Stimulated activated CD4-positive, alpha-beta T cell treated with anti-CD3 and anti-CD28 coated beads, TNF-alpha, amount 100 ng/mL, for 24 hours (primary cell): Measurements from ENCODE around the gene VSTM2A.
"Not testable (repeated sequence)": the region's sequence is repeated elsewhere in the genome, so short reads cannot be mapped to it uniquely, and the experiment has no call there.

Source experiments
- DNase-seq, 3 experiments: peaks; one replicate each; pipeline ENCODE4 v3.0.0-alpha.2; 2020; ENCODE audit warnings: low read depth in 3 of 3

The VSTM2A gene, protein sequence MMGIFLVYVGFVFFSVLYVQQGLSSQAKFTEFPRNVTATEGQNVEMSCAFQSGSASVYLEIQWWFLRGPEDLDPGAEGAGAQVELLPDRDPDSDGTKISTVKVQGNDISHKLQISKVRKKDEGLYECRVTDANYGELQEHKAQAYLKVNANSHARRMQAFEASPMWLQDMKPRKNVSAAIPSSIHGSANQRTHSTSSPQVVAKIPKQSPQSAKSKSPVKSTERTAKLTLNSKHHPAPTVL

DNA sequence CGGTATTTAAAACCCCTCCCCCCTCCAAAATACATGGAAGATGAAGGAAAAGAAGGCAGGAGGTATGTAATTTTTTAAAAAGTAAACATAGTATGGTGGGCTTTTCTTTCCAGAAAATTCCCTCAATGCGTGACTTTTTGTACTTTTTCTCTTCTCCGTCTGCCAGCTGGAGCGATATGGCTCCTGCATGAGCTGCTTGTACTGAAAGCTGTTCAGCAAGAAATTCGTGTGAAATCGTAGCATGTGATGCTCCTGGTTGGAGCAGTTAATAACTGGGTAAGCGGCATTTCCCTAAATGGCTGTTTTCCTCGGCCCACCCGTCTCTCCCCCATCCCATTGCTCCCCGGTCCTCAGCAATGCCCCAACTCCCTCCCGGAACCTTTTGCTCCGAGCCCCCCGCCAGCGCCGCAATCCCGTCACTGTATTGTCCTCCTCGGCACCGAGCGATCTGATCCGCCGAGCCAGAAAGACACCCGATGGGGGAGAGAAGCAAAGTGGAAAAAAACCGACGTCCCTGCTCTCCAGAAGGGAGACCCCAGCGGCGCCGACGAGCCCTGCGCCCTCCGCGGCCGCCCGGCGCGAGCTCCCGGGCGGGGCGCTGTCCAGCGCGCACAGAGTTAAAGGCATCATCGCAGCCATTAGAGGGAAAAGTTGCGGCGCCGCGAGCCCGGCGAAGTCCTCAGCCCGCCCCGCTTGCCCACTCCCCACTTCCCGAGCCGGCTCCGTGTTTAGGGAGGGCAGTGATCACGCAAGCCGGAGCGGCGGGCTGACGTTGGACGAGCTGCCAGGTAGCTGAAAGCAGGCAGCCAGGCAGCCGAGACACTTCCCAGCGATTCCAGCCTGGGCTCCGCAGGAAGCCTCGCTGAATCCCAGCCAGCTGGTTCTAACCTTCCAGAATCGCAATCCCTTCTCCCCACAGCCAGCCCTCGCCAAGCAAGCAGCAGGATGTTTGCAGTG, at the start of gene VSTM2A:
Gene VSTM2A, plus strand, starts transcription at position 707 of the 957 bp plus-strand sequence. CDS start 356 bp downstream, outside the sequence.
- no peak for DNase-seq

DNA sequence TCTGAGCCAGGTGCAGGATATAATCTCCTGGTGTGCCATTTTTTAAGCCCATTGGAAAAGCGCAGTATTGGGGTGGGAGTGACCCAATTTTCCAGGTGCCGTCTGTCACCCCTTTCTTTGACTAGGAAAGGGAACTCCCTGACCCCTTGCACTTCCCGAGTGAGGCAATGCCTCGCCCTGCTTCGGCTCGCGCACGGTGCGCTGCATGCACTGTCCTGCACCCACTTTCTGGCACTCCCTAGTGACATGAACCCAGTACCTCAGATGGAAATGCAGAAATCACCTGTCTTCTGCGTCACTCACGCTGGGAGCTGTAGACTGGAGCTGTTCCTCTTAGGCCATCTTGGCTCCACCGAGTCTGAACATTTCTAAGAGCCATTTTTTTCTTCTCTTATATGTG, 37.6 kb upstream of the VSTM2A start:
- not testable (repeated sequence) for DNase-seq

DNA sequence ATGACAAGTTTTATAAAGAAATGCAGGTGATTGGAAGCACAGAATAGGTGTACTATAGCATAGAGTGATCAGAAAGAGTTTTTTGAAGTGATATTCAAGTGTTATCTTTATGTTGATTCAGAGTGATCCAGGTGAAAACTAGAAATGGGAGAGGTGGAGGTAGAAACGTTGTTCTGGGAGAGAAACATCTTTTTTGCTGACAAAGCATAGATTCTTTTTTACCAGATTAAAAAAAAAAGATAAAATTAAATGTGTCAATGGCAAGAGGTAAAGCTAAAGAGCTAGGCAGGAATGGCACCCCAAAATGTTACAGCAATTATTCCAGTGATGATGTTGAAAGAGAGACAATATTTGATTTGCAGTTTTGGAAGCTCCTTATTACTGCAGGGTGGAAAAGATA, 12.6 kb upstream of the VSTM2A start:
- no peak for DNase-seq

DNA sequence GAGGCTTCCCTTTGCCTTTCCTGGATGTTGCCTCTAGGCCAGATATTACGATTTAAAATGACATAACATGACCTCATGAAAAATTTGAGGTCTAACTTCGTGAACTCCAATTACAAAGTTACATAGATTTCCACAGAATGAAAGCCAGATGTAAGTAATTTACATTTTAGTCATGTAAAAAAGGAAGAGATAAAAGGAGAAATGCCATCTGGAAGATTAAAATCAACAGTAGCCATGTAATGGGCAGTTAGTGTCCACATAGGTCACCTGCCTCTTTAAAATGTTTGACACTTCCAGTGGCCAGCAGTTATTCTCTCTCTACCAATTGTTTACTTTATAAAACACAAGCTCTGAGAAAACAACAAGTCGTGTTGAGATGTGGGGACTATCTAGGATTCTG, 4.1 kb upstream of the VSTM2A start:
- no peak for DNase-seq

DNA sequence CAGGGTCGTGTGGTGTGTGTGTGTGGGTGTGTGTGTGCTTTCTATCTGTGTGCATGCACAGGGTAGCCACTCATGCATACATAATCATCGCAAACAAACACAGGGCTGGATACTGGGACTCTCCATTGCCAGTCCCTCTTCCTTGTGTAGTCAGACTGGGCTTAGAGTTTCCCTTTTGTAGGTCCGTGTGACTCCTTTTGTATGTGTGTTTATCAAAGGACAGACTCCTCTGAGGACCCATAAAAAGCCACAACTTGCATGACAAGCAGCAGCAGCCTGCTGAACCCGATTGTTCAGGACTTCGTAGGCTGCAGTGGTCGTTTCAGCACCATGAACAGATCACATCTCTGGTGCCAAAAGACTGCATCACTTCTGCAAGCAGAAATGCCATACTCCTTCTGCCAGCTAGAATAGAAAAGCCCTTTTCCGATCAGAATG, 895 bp downstream of the VSTM2A start:
- DNase-seq: no peak

DNA sequence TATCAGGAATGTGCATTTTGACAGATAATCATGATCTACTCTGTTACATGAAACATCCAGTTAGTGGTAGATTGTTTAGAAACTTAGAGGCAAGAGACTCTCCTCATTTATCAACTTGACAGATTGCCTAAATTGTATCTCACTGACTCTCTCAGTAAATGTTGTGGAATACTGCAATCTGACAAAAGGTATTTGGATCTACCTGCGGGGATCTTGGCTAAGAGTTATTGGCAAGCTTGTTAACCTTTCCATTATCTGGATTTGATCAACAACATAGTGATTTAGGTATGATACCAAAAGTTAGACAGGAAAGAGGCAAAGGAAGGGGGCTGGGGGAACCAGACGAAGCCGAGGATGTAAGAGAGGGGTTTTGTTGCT, 2.0 kb downstream of the VSTM2A start:
- no peak for DNase-seq

DNA sequence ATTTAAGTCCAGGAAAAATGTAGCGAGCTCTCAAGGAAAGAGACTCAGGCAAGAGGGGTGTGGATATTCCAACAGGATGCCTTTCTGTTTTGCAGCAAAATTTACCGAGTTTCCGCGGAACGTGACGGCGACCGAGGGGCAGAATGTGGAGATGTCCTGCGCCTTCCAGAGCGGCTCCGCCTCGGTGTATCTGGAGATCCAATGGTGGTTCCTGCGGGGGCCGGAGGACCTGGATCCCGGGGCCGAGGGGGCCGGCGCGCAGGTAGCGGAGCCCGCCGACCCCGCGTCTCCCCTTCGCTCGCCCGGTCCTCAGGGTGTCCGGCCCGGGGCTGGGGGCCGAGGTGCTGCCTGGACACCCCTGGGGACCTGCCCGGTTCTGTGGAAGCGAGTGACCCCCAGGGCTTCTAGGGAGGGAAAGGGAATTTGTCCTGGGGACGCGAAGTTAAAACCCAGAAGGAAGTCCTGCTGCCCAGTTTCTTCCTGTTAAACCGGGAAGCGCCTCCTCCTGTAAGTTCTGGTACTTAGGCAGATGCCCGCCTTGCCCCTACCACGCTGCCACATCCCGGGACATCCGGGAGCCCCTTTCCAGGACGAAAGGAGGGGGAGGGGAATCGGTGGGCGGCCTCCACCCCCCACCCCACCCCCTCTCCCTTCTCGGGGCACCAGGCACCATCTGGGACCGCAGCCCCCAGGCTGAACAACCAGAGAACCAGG, 2.5 kb downstream of the VSTM2A start:
- DNase-seq: no peak

DNA sequence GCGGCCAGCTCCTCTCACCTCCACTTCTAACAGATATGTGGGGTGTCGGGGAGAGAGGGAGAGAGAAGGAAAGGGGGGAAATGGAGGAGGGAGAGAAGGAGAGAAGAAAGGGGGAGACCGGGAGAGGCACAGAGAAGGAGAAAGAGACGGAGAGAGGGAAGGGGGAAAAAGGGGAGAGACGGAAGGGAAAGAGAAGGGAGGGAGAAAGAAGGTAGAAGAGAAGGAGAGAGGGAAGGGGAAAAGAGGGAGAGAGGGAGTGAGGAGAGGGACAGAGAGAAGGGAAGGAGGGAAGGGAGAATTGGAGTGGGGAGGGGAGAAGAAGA, 3.0 kb downstream of the VSTM2A start:
- DNase-seq: no peak

DNA sequence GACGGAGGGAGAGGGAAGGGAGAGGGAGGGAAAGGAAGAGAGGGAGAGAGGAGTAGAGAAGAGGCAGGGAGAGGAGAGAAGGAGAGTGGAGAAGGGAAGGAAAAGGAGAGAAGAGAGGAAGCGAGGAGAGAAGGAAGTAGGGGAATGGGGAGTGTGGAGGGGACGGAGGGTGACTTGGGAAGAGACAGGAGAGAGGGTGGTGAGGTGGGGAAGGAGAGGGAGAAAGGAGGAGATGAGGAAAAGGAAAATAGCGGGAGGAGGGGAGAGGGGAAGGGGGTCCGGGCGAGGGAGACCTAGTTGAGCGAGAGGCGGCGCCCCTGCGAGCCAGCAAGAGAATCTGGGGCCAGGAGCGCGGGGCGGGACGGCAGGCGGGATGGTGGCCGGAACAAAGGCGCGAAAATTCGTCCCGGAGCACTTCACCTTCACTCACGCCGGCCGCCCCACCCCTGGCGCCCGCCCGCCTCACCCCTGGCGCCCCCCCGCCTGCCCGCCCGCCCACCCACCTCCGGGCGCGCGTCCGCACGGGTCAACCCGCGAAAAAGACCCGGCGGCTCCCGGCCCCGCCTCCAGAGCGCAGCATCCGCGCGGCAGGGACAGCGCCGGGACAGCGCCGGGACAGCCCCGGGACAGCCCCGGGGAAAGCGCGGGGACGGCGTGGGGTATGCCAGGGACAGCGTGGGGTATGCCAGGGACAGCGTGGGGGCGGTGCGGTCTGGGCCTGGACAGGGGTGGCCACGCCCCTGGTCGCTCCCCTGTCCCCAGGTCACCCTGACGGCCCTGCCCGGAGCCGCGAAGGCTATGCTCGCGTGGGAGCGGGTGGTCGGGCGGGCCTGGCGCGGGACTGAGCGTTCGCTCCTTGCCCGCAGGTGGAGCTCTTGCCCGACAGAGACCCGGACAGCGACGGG, 4.2 kb downstream of the VSTM2A start:
- peak in 1 of 3 experiments; percentile 2 for DNase-seq

DNA sequence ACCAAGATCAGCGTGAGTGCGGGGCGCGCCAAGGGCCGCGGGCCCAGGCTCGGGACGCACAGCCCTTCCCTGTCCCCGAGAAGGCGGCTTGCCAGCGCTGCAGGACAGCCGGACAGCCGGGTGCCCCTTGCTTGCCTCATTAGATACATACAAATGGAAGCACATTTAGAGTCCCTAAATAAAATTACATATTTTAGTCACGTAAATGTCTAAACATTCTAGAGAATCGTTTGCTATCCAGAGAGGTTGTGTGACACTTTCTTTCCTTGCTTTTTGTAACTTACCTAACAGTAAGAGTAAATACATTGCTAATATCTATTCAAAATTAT, 4.8 kb downstream of the VSTM2A start:
- DNase-seq: no peak

DNA sequence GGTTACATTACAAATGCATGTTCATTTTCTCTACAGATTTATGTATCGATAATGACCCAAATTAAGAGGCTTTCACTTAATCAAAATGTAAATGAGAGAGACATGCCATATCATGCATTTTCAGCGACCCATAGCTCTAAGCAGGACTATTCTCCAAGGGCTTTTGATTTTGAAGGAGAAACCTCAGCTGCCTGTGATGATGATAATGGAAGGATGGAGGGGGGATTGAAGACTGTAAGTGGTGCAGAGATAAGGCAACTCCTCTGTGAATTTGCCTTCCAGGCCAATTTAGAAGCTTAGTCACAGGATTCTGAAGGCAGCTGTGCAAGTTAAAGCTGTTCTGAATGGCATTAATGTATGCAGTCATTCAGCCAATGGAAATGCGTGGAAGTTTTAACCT, 8.3 kb downstream of the VSTM2A start:
- no peak for DNase-seq

DNA sequence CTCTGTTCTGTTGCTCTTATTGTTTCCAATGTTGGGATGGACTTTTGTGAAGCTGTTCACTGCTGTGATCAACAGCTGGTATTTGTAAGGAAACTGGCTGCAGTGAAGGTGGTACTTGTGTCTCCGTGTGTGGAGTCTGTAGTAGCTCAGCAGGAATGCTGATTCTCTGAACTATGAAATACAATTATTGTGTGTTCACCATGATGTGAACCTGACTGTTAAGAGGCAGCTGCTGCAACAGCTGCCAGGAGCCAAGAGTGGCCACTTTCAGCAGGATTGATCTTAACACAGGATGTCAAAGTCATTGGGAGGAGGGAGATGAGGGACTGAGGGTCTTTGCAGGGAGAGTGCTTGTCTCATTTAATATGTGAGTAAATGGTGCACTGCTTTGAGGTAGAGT, 13.9 kb downstream of the VSTM2A start:
- DNase-seq: no peak

DNA sequence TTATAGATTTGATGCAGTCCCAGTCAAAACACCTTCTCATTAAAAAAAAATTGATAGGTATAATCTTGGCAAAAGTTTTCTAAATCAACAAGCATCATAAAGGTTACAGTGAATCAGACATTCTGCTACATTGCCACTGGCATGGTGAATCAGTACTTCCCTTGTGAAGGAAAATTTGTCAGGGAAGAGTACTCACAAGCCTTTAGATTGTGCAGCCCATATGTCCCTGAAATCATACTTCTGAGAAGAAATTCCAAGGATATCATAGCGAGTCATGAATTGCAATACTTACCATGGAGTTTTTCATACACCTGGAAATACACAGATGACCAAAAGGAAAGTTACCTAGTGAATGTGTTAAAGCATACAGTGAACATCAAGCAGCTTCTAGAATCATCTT, 17.2 kb downstream of the VSTM2A start:
- DNase-seq: no peak

DNA sequence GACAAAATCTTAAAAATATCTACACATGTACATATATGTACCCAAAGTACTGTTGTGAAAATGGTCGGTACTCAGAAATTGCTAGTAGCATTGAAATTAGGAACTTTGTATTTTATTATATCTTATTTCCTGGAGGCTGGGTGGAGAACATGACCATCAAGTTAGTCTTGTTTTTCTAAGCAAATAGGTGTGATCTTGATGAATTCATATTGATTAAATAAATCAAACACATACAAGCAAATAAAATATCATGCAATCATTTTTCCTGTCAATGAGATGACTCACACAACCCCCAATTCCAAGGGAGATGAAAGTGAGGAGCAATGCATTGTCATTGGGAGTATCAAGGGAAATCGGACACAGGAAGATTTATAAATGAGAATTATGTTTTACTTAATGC, 18.0 kb downstream of the VSTM2A start:
- DNase-seq: no peak

DNA sequence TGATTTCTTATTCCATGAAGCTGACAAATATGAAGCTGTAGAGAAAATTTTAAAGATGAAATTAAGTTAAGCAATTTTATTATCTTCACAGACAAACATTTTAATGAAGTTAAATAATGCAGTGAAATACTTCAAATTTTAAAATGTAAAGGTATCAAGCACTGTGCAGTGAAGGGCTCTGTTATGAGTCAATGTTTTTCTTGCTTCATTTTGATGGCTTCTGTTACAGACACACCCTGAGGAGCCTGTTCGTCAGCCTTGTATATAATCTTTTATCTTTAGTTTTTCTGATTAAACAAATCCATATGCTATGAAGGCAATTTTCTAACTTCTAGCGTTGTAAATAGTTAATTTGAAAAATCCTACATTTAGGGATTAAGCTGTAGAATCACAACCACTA, 18.5 kb downstream of the VSTM2A start:
- no peak for DNase-seq

DNA sequence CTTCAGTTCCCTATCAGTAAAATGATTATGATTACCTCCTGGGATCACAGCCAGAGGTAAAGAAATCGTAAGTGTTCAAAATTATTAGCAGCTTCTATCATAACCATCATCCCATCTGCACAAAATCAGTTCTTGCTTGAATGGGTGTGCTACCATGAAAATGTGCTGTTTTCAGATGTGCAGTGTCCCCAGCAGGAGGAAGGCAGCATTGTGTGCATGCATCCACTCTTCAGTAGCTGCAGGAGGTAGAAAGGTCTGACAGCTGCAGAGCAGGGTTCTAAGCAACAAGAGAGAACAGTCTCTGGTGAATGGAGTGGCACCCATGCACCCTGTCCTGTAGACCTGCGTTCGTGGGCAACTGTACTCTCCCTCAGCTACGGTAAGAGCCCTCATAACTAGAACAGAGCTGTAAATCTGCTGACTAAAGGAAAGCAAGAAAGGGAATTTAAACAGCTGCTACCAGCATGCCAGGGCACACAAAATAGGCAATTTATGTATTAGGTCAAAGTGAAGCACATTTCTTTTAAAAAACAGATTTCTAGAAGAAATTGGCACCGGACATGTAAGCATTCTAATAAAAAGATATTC, 21.2 kb downstream of the VSTM2A start:
- no peak for DNase-seq

DNA sequence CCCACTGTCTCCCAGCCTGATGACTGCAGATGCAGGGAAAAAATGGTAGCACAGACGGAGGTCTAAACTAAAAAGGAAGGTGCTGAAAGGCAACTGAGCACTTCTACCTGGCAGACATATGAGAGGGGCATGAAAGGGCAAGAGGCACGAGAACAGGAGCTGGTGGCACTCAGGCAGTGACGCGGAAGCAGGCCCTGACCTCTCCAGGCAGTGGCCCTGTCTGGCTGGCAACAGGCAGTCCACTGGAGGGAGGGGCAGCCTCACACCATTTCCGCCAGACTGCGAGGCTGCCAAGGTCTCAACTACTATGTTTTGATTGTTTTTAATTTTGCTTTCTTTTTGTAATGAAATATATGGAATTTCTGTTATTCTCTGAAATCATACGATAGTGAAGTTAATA, 23.3 kb downstream of the VSTM2A start:
- no peak for DNase-seq

DNA sequence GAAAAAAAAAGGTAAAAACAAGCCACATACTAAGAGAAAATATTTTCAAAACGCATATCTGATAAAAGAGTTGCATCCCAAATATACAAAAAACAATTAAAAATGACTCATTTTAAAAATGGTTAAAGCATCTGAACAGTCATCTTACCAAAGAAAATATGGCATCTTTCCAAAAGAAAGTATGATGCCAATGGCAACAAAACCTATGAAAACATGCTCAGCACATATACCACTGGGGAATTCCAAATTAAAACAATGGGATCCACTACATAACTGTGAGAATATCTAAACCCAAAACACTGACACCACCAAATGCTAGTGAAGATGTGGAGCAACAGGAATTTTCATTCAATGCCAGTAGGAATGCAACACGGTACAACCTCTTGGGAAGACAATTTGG, 39.3 kb downstream of the VSTM2A start:
- no peak for DNase-seq

DNA sequence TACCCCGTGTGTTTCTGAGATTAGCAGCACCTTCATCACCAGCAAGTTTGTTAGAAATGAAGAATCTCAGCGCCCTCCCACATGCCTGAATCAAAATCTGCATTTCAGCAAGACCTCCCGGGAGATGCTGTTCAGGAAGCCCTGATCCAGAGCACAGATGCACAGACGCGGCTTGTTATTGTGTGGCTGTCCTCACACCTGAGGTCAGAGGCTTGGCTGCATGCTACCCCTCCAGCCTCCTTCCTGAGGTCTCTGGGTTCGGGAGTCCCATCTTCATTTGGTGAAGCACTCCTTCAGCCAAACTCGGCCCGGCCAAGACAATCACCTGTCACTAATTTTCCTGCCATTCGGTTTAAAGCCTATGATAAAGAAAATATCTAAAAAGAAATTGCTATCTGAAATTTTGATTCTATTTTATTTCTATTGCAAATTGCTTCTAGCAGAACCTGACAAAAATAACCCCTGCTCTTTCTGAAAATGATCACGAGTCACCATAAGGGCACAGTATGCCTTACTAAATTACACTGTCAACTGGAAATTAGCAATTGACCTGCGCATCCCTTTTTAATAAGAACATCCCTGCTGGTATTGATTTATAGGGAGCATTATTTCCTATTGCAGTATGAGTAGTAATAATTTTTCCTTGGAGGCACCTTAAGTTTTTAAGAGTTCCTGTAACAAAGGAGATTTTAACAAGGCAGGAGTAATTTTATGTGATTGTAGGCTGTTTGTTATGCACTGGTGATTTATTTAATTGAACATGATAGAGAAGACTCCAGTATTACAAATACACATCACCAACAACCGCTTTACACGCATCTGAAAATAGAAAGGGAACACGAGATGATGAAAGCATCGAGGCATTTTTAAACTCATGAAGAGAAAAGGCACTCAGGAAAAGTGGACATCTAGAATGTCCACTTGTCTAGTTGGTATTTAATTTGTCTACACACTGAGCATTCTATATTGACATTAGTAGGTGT, 49.5 kb downstream of the VSTM2A start:
- no peak for DNase-seq

DNA sequence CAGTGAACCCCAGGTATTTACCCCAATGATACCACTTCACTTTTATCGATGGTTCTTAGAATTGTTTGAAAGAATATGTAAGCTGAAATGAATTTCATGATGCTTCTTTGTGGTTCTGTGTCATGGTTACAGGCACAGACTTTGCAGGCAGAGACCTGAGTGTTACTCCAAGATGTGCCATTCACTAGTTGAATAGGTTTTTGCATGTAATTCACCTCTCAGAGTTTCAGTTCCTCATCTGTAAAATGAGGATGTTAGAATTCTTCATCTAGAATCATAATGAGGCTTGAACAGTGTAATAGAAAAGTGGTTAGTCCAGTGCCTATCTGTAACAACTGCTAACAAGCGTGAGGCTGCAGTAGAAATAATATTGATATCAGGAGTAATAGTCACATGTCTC, 54.6 kb downstream of the VSTM2A start:
- no peak for DNase-seq
